Vagina (tissue), 2 donors: ENCODE results near the gene CDK9.

Source experiments
- POLR2A ChIP-seq, 2 donors: fragments of 450-650 bp; IDR thresholded peaks; one replicate each; pipeline ENCODE4 v1.6.1; 2017; ENCODE audit warnings: antibody characterized with exemption in 2 of 2, mild to moderate bottlenecking in 2 of 2, moderate library complexity in 2 of 2
- POLR2AphosphoS5 ChIP-seq, 2 donors: sonication (generic); formaldehyde crosslinking; IDR thresholded peaks; one replicate each; pipeline ENCODE4 v1.9.0; 2017; ENCODE audit warnings: antibody characterized with exemption in 2 of 2, mild to moderate bottlenecking in 2 of 2, low read depth in 1 of 2; ENCODE audit not compliant: insufficient read depth in 1 of 2

DNA sequence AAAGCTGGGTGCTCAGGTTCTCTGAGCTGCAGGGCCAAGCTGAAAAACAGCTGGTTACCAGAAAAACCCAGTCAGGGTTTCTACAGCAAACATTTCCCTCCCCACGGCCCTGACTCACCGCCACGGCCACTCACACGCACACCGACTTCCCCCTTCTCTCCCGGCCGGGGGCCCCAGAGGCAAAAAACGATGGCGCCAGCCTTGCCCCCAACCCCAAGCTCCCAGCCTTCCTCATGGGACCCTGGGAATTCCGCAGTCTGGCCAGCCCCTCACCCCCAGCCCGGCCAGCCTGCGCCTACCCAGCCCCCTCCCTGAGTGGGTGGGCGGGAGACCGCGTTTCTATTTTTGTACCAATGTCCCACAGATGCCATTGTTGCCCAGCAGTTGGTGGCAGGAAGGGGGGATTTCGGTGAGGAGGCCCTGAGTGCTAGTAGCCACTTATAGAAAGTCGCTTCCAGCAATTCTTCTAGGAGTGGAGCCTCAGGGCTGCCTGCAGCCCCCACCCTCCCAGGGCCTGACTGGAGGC is 50.2 kb downstream of the CDK9 start:
- TF ChIP-seq POLR2A (IDR thresholded peaks at IDR 0.05) (no peak), POLR2AphosphoS5 (IDR thresholded peaks at IDR 0.05; ENCODE audit: insufficient read depth in 1 of 2, low read depth in 1 of 2) (peak in 1 of 2 donors; percentile 61)
